Left ventricle myocardium superior (tissue), 1 donor: Measurements from ENCODE around the gene CNIH4. TPM values are rescaled to one million over a fixed set of nuclear protein-coding genes. Genes with fewer than 3 reads are reported as not detected.
"Not testable (repeated sequence)": the region's sequence is repeated elsewhere in the genome, so short reads cannot be mapped to it uniquely, and the experiment has no call there.

Experiments used
- ATAC-seq: fragments of 200-7000 bp; cut with Tn5 transposase; one replicate; pipeline ENCODE4 v1.9.1; 2020; ENCODE audit warnings: mild to moderate bottlenecking, moderate library complexity
- DNase-seq: peaks from one replicate; pipeline ENCODE4 v3.0.0-alpha.2; 2020
- intact Hi-C: fragments of 100-400 bp; cut with micrococcal nuclease; formaldehyde crosslinking; loops from one replicate; pipeline ENCODE4 v1.11.0; 2022
- total RNA-seq: library from RNA; stranded (reverse); fragmentation: NEBNext Ultra II Directional; extraction: Animal tissue kit (Norgen Biotek cat#: 25700); gene quantifications from one replicate; pipeline ENCODE4 v1.2.1, GENCODE V29; 2021
- donor health status: DM: no; HTN: yes; CAD: no; lungs with severe emphysema.

The CNIH4 gene
- total RNA-seq, 1 donor from 2014 or later = 26.3 TPM

GRCh38 chr1:224340453-224341384 is 16.0 kb upstream of the CNIH4 start:
- DNase-seq (peak; percentile 40), ATAC-seq (peak; percentile 52)
- intact Hi-C loops = not testable (repeated sequence)

- ATAC-seq = no peak
- intact Hi-C loops = no loop called here
- no peak for DNase-seq
Observed at GRCh38 chr1:224343679-224344078, 13.0 kb upstream of the CNIH4 start.

GRCh38 chr1:224348137-224348536 is 8.5 kb upstream of the CNIH4 start:
- no peak for ATAC-seq
- intact Hi-C loops = no loop called here

GRCh38 chr1:224349716-224350115 is 7.0 kb upstream of the CNIH4 start:
- ATAC-seq, DNase-seq, intact Hi-C loops: not testable (repeated sequence)

More at GRCh38 chr1:224348137-224348536, 8.5 kb upstream of the CNIH4 start:
- DNase-seq = no peak

- DNase-seq, ATAC-seq, intact Hi-C loops: not testable (repeated sequence)
Observed at GRCh38 chr1:224352436-224353085, 4.1 kb upstream of the CNIH4 start.

- DNase-seq (no peak), ATAC-seq (no peak)
- intact Hi-C loops = no loop called here
Observed at GRCh38 chr1:224353975-224354925, 2.4 kb upstream of the CNIH4 start.

- no peak for ATAC-seq
- intact Hi-C loops = no loop called here
- no peak for DNase-seq
Observed at GRCh38 chr1:224357626-224358124, 996 bp downstream of the CNIH4 start.

- ATAC-seq (no peak), DNase-seq (no peak)
- intact Hi-C loops = no loop called here
Observed at GRCh38 chr1:224358237-224358636, 1.6 kb downstream of the CNIH4 start.

GRCh38 chr1:224359207-224359606 is 2.5 kb downstream of the CNIH4 start:
- intact Hi-C loops = no loop called here

GRCh38 chr1:224368409-224368808 is 11.7 kb downstream of the CNIH4 start:
- no peak for DNase-seq
- ATAC-seq = peak; percentile 73
- intact Hi-C loops = no loop called here

More at GRCh38 chr1:224359207-224359606, 2.5 kb downstream of the CNIH4 start:
- ATAC-seq (no peak), DNase-seq (no peak)

- no peak for DNase-seq
- intact Hi-C loops = no loop called here
- no peak for ATAC-seq
Observed at GRCh38 chr1:224373008-224373590, 16.4 kb downstream of the CNIH4 start.

- intact Hi-C loops = no loop called here
- DNase-seq = no peak
- ATAC-seq = no peak
Observed at GRCh38 chr1:224375059-224375458, 18.4 kb downstream of the CNIH4 start.

- no peak for DNase-seq
- intact Hi-C loops = no loop called here
- peak; percentile 81 for ATAC-seq
Observed at GRCh38 chr1:224377676-224378006, 21.0 kb downstream of the CNIH4 start.

- ATAC-seq (no peak), DNase-seq (no peak)
- intact Hi-C loops = no loop called here
Observed at GRCh38 chr1:224378855-224379631, 22.4 kb downstream of the CNIH4 start.

GRCh38 chr1:224380003-224380402 is 23.3 kb downstream of the CNIH4 start:
- intact Hi-C loops = no loop called here
- no peak for DNase-seq
- peak; percentile 18 for ATAC-seq

- intact Hi-C loops = no loop called here
- DNase-seq (no peak), ATAC-seq (no peak)
Observed at GRCh38 chr1:224381880-224382548, 25.3 kb downstream of the CNIH4 start.

GRCh38 chr1:224383218-224383617 is 26.5 kb downstream of the CNIH4 start:
- ATAC-seq (no peak), DNase-seq (no peak)
- intact Hi-C loops = no loop called here
